NCI-H510A (cell line): ENCODE data around the gene TFDP2.
"Not testable (repeated sequence)": the region's sequence is repeated elsewhere in the genome, so short reads cannot be mapped to it uniquely, and the experiment has no call there.

Experiments used
- DNase-seq: peaks from one replicate; lab custom pipeline; 2025; lab: John Stamatoyannopoulos, UW

TFDP2 gene

GRCh38 chr3:142019794-142020320, 129.5 kb downstream of the TFDP2 start:
- no peak for DNase-seq

GRCh38 chr3:142013993-142014392, 135.4 kb downstream of the TFDP2 start:
- no peak for DNase-seq

GRCh38 chr3:142013326-142013980, 135.9 kb downstream of the TFDP2 start:
- DNase-seq: no peak

GRCh38 chr3:142009029-142009428, 140.3 kb downstream of the TFDP2 start:
- DNase-seq: no peak

- no peak for DNase-seq
Observed at GRCh38 chr3:142007710-142008399, 141.5 kb downstream of the TFDP2 start.

- not testable (repeated sequence) for DNase-seq
Observed at GRCh38 chr3:142004957-142005356, 144.4 kb downstream of the TFDP2 start.

GRCh38 chr3:142004025-142004424, 145.3 kb downstream of the TFDP2 start:
- no peak for DNase-seq

GRCh38 chr3:142003291-142003690, 146.1 kb downstream of the TFDP2 start:
- no peak for DNase-seq

GRCh38 chr3:142000325-142000870, 148.9 kb downstream of the TFDP2 start:
- no peak for DNase-seq

GRCh38 chr3:141998669-141999290, 150.6 kb downstream of the TFDP2 start:
- no peak for DNase-seq

- no peak for DNase-seq
Observed at GRCh38 chr3:141996437-141996836, 152.9 kb downstream of the TFDP2 start.

- no peak for DNase-seq
Observed at GRCh38 chr3:141994856-141995255, 154.5 kb downstream of the TFDP2 start.

GRCh38 chr3:141992512-141992911, 156.8 kb downstream of the TFDP2 start:
- DNase-seq: no peak

GRCh38 chr3:141986548-141987107, 162.7 kb downstream of the TFDP2 start:
- DNase-seq: no peak

GRCh38 chr3:141981084-141981483, 168.3 kb downstream of the TFDP2 start:
- DNase-seq: no peak

GRCh38 chr3:141979050-141979671, 170.2 kb downstream of the TFDP2 start:
- no peak for DNase-seq

- not testable (repeated sequence) for DNase-seq
Observed at GRCh38 chr3:141974777-141975176, 174.6 kb downstream of the TFDP2 start.

- no peak for DNase-seq
Observed at GRCh38 chr3:141972399-141972798, 176.9 kb downstream of the TFDP2 start.

GRCh38 chr3:141971571-141971970, 177.8 kb downstream of the TFDP2 start:
- DNase-seq: no peak

- no peak for DNase-seq
Observed at GRCh38 chr3:141969711-141970110, 179.6 kb downstream of the TFDP2 start.

GRCh38 chr3:141965471-141965870, 183.9 kb downstream of the TFDP2 start:
- DNase-seq: no peak

- DNase-seq: no peak
Observed at GRCh38 chr3:141963301-141963700, 186.0 kb downstream of the TFDP2 start.
